Mammary epithelial cell (primary cell): ENCODE data around the gene TGM5.

Experiments used
- CTCF ChIP-seq, 2 donors: IDR thresholded peaks in 1 of 2; conservative IDR thresholded peaks in 1 of 2; 2 replicates each; pipeline ENCODE4 v1.5.1; 2011 to 2012; ENCODE audit warnings: inconsistent platforms in 2 of 2, low read length in 2 of 2, mild to moderate bottlenecking in 2 of 2, control low read depth in 1 of 2, low read depth in 1 of 2; ENCODE audit not compliant: insufficient read depth in 1 of 2; ENCODE audit errors: extremely low read depth in 1 of 2
- EZH2 ChIP-seq: IDR thresholded peaks from 2 replicates; pipeline ENCODE4 v1.6.1; 2012; ENCODE audit warnings: low read length, inconsistent platforms, borderline replicate concordance

- TF ChIP-seq CTCF (conservative IDR thresholded peaks at IDR 0.05 in 1 of 2, IDR thresholded peaks at IDR 0.05 in 1 of 2; ENCODE audit: extremely low read depth in 1 of 2, insufficient read depth in 1 of 2, low read depth in 1 of 2, low read length in 2 of 2) (no peak), EZH2 (no peak)
Observed at GRCh38 chr15:43255376-43255775, 11.4 kb downstream of the TGM5 start.
